Measurements from ENCODE around the gene CORT. TPM values are rescaled to one million over a fixed set of nuclear protein-coding genes. Genes with fewer than 3 reads are reported as not detected.
"Not testable (repeated sequence)": the region's sequence is repeated elsewhere in the genome, so short reads cannot be mapped to it uniquely, and the experiment has no call there.

The CORT gene
- total RNA-seq, 2 donors from 2014 or later: 1.1 to 1.4 TPM

GRCh38 chr1:10473145-10473765 lies 23.4 kb downstream of the CORT start:
- no peaks in the 10 kb centered on the region for H3K27me3 ChIP-seq (replicated peaks; ENCODE audit: insufficient read depth)
- no peaks in the 10 kb centered on the region for H3K36me3 ChIP-seq
- no peaks in the 10 kb centered on the region for H3K9me3 ChIP-seq
- intact Hi-C loops (cut with DNase I): loop anchor here (5.0 kb wide), 1 partner anchor 41 kb away; the partner anchor contains the start of gene CENPS
- 88% methylated on average over 23 of the region's 23 CpGs for WGBS
- no peak overlapping the region for H3K27ac ChIP-seq
- TF ChIP-seq POLR2AphosphoS5 (IDR thresholded peaks at IDR 0.05): no peak
- no peak for TF ChIP-seq POLR2A (IDR thresholded peaks at IDR 0.05)
- TF ChIP-seq, protein P1, sequence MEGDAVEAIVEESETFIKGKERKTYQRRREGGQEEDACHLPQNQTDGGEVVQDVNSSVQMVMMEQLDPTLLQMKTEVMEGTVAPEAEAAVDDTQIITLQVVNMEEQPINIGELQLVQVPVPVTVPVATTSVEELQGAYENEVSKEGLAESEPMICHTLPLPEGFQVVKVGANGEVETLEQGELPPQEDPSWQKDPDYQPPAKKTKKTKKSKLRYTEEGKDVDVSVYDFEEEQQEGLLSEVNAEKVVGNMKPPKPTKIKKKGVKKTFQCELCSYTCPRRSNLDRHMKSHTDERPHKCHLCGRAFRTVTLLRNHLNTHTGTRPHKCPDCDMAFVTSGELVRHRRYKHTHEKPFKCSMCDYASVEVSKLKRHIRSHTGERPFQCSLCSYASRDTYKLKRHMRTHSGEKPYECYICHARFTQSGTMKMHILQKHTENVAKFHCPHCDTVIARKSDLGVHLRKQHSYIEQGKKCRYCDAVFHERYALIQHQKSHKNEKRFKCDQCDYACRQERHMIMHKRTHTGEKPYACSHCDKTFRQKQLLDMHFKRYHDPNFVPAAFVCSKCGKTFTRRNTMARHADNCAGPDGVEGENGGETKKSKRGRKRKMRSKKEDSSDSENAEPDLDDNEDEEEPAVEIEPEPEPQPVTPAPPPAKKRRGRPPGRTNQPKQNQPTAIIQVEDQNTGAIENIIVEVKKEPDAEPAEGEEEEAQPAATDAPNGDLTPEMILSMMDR (IDR thresholded peaks at IDR 0.05): no peak
- no peak overlapping the region for H3K4me3 ChIP-seq
- DNase-seq (ENCODE audit: low spot score): no peak
- peaks cover 8% of the 10 kb centered on the region for H3K4me1 ChIP-seq (replicated peaks)

- DNase-seq (ENCODE audit: low spot score); H3K9me3 ChIP-seq; H3K4me1 ChIP-seq (replicated peaks); H3K36me3 ChIP-seq; H3K27ac ChIP-seq; H3K27me3 ChIP-seq (replicated peaks; ENCODE audit: insufficient read depth): not testable (repeated sequence)
- H3K4me3 ChIP-seq: peak overlapping the region in 1 of 2 donors; percentile 93
- WGBS: 86% methylated on average over 10 of the region's 10 CpGs
- intact Hi-C loops (cut with DNase I): loop anchor here (5.0 kb wide), 1 partner anchor 42 kb away; the partner anchor contains the start of gene CENPS
Measured at GRCh38 chr1:10474309-10474612, 24.4 kb downstream of the CORT start.

DNA sequence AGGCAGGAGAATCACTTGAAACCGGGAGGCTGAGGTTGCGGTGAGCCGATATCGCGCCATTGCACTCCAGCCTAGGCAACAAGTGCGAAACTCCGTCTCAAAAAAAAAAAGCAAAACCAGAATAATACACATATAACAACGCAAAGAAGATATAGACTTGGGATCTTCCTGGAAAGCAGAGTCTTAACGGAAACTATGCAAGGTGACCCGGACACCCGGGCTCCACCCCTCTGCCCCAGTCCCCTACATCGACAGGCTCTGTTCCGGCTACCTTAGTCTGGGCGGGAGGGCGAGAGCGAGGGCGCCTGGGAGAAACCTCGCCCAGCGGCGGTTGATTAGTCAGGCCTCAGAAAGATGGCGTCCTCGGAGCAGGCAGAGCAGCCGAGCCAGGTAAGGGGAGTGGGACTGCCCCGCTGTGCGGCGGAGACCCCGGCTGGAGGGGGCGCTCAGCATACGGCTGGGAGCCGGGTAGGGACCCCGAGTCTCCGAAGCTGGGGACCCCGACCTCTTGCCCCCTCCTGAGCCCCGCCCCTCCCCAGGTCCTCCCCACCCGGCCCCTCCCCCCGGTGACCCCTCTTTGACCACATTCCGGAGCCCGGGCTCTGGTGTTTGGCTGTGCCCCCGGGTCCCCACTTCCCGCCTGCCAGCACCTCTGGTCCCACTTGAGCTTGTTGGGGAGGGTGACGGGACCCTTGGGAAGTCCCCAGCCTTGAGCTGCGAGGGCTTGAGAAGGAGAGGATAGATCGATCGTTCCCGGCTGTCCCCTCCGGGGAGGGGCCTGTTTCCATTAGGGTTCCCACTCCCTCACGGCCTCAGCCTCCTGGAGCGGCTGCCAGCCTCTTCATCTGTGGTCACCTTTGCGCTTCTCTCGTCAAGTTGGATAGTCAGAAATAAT lies 25.0 kb downstream of the CORT start, which contains the start of gene PEX14:
Gene PEX14 (plus strand): TSS at position 338 of the 895 bp plus-strand sequence. CDS start 17 bp downstream, at position 355.
- H3K4me1 ChIP-seq (replicated peaks): peaks cover 8% of the 10 kb centered on the region

GRCh38 chr1:10475510-10475909 lies 25.7 kb downstream of the CORT start:
- WGBS: 0% methylated on average over 13 of the region's 13 CpGs
- peaks cover 8% of the 10 kb centered on the region for H3K4me1 ChIP-seq (replicated peaks)
- no peaks in the 10 kb centered on the region for H3K9me3 ChIP-seq
- H3K36me3 ChIP-seq: no peaks in the 10 kb centered on the region
- TF ChIP-seq POLR2A (IDR thresholded peaks at IDR 0.05) (no peak), POLR2AphosphoS5 (IDR thresholded peaks at IDR 0.05) (no peak)
- TF ChIP-seq, protein P1 (IDR thresholded peaks at IDR 0.05): no peak
- no peaks in the 10 kb centered on the region for H3K27me3 ChIP-seq (replicated peaks; ENCODE audit: insufficient read depth)
- peak overlapping the region; percentile 82 to 85 for H3K27ac ChIP-seq
- peak overlapping the region; percentile 92 to 93 for H3K4me3 ChIP-seq
- intact Hi-C loops (cut with DNase I): no loop called here
- DNase-seq (ENCODE audit: low spot score): no peak

More for the DNA sequence above, 25.0 kb downstream of the CORT start, which contains the start of gene PEX14:
- DNase-seq (ENCODE audit: low spot score): peak; percentile 60
- Histone ChIP-seq H3K36me3 (no peaks in the 10 kb centered on the region), H3K27me3 (replicated peaks; ENCODE audit: insufficient read depth) (no peaks in the 10 kb centered on the region), H3K4me3 (peak within 1 kb of the TSS; percentile 92 to 93), H3K27ac (peak within 1 kb of the TSS; percentile 82 to 85), H3K9me3 (no peaks in the 10 kb centered on the region)
- 12% methylated on average over 38 of the region's 50 CpGs for WGBS
- intact Hi-C loops (cut with DNase I): loop anchor here (5.0 kb wide), 1 partner anchor 43 kb away; the partner anchor contains the start of gene CENPS
- peak; percentile 24 for TF ChIP-seq POLR2A (IDR thresholded peaks at IDR 0.05)
- peak; percentile 62 for TF ChIP-seq POLR2AphosphoS5 (IDR thresholded peaks at IDR 0.05)
- TF ChIP-seq, protein P1 (IDR thresholded peaks at IDR 0.05): no peak

DNA sequence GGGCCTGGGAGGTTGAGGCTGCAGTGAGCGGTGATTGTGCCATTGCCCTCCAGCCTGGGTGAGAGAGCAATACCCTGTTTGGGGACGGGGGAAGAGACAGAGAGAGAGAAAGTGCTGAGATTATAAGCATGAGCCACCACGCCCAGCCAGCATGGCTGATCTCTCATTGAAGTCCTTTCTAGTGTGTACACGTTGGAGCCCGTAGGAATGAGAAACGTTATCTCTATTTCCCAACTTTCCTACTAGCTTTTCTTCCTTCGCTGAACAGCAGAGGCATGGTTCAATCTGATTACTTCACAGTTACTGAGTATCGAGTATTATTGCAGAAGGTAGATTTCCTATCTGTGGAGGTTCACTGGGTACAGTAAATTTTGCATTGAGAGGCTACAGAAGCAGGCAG lies 29.5 kb downstream of the CORT start:
- Histone ChIP-seq H3K9me3 (no peaks in the 10 kb centered on the region), H3K36me3 (no peaks in the 10 kb centered on the region), H3K4me1 (replicated peaks) (no peaks in the 10 kb centered on the region), H3K27me3 (replicated peaks; ENCODE audit: insufficient read depth) (no peaks in the 10 kb centered on the region), H3K27ac (no peak overlapping the region), H3K4me3 (no peak overlapping the region)
- intact Hi-C loops (cut with DNase I): no loop called here
- no peak for DNase-seq (ENCODE audit: low spot score)
- TF ChIP-seq POLR2AphosphoS5 (IDR thresholded peaks at IDR 0.05) (no peak), POLR2A (IDR thresholded peaks at IDR 0.05) (no peak)
- TF ChIP-seq, protein P1 (IDR thresholded peaks at IDR 0.05): no peak
- 61% methylated on average over 8 of the region's 8 CpGs for WGBS
